ENCODE data around the gene SON. TPM values are rescaled to one million over a fixed set of nuclear protein-coding genes. Genes with fewer than 3 reads are reported as not detected.

SON gene
- total and polyA plus RNA-seq, 11 donors = 78.0 to 201 (median 130) TPM

GRCh38 chr21:33554982-33555344 is 12.1 kb downstream of the SON start:
- H3K27me3 ChIP-seq = no peaks in the 10 kb centered on the region
- DNase-seq = no peak
- H3K4me3 ChIP-seq = no peak overlapping the region
- intact Hi-C loops (cut with DNase I) = no loop called here
- H3K36me3 ChIP-seq = peaks cover 3 to 100% (median 99%) of the 10 kb centered on the region in 9 donors
- H3K9me3 ChIP-seq = no peaks in the 10 kb centered on the region
- H3K27ac ChIP-seq = no peak overlapping the region
- WGBS, 4 donors = 95 to 97% (median 96%) methylated on average over 32 of the region's 32 CpGs
- H3K4me1 ChIP-seq = peaks cover 0 to 28% (median 10%) of the 10 kb centered on the region in 12 donors
- ATAC-seq = no peak
- TF ChIP-seq CTCF (IDR thresholded peaks at IDR 0.05) (no peak), POLR2A (IDR thresholded peaks at IDR 0.05) (no peak)

GRCh38 chr21:33557447-33557846 is 14.6 kb downstream of the SON start:
- H3K4me3 ChIP-seq = no peak overlapping the region
- 94 to 97% (median 96%) methylated on average over 19 of the region's 19 CpGs for WGBS, 4 donors
- H3K27ac ChIP-seq = no peak overlapping the region
- TF ChIP-seq CTCF (IDR thresholded peaks at IDR 0.05) (no peak), POLR2A (IDR thresholded peaks at IDR 0.05) (no peak)
- peaks cover 3 to 100% (median 99%) of the 10 kb centered on the region in 9 donors for H3K36me3 ChIP-seq
- H3K27me3 ChIP-seq = no peaks in the 10 kb centered on the region
- no peaks in the 10 kb centered on the region for H3K9me3 ChIP-seq
- intact Hi-C loops (cut with DNase I) = no loop called here
- H3K4me1 ChIP-seq = peaks cover 0 to 51% (median 20%) of the 10 kb centered on the region in 12 donors
- ATAC-seq = no peak
- no peak for DNase-seq

- no peaks in the 10 kb centered on the region for H3K27me3 ChIP-seq
- H3K9me3 ChIP-seq = no peaks in the 10 kb centered on the region
- no peak for ATAC-seq
- no peak for DNase-seq
- TF ChIP-seq POLR2A (IDR thresholded peaks at IDR 0.05) (no peak), CTCF (IDR thresholded peaks at IDR 0.05) (no peak)
- no peak overlapping the region for H3K4me3 ChIP-seq
- 92 to 95% (median 94%) methylated on average over 4 of the region's 4 CpGs for WGBS, 4 donors
- intact Hi-C loops (cut with DNase I) = no loop called here
- H3K27ac ChIP-seq = no peak overlapping the region
- peaks cover 0 to 55% (median 21%) of the 10 kb centered on the region in 12 donors for H3K4me1 ChIP-seq
- H3K36me3 ChIP-seq = peaks cover 3 to 100% (median 99%) of the 10 kb centered on the region in 9 donors
These were observed 16.1 kb downstream of the SON start for GRCh38 chr21:33558777-33559421.

GRCh38 chr21:33559813-33560212 is 17.0 kb downstream of the SON start:
- H3K36me3 ChIP-seq = peaks cover 3 to 100% (median 94%) of the 10 kb centered on the region in 9 donors
- TF ChIP-seq CTCF (IDR thresholded peaks at IDR 0.05) = no peak
- no peak for TF ChIP-seq POLR2A (IDR thresholded peaks at IDR 0.05)
- no peak for DNase-seq
- peaks cover 0 to 48% (median 22%) of the 10 kb centered on the region in 12 donors for H3K4me1 ChIP-seq
- 88 to 93% (median 91%) methylated on average over 10 of the region's 10 CpGs for WGBS, 4 donors
- intact Hi-C loops (cut with DNase I) = no loop called here
- ATAC-seq = no peak
- H3K4me3 ChIP-seq = no peak overlapping the region
- no peaks in the 10 kb centered on the region for H3K9me3 ChIP-seq
- no peak overlapping the region for H3K27ac ChIP-seq
- no peaks in the 10 kb centered on the region for H3K27me3 ChIP-seq

Data from heart left ventricle (tissue), 16 donors.